HG02678 (cell line): Measurements from ENCODE around the gene CPEB4.

Experiments used
- ATAC-seq: cut with Tn5 transposase; IDR thresholded peaks from one replicate; pipeline ENCODE4 v1.9.1; 2021; ENCODE audit warnings: mild to moderate bottlenecking, moderate library complexity; ENCODE audit not compliant: unreplicated experiment

Gene CPEB4

GRCh38 chr5:173910215-173910614 lies 22.1 kb downstream of the CPEB4 start:
- no peak for ATAC-seq

DNA sequence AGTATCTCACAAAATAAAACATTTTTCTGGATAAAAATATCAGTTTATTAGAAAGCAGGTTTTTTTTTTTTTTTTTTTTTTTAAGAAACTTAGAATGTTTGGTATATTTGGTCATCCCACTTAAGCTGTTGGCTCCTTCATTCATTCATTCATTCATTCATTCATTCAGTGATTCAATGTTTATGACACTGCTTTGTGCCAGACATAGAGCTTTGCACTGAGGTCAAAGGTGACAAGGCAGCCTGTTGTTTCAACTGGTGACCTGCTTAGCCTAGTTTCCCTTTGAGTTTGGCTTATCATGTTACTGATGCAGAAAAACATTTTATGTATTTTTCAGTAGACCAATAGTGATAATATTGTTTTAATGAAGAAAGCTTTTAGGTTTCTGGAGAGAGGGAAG lies 23.5 kb downstream of the CPEB4 start:
- no peak for ATAC-seq

DNA sequence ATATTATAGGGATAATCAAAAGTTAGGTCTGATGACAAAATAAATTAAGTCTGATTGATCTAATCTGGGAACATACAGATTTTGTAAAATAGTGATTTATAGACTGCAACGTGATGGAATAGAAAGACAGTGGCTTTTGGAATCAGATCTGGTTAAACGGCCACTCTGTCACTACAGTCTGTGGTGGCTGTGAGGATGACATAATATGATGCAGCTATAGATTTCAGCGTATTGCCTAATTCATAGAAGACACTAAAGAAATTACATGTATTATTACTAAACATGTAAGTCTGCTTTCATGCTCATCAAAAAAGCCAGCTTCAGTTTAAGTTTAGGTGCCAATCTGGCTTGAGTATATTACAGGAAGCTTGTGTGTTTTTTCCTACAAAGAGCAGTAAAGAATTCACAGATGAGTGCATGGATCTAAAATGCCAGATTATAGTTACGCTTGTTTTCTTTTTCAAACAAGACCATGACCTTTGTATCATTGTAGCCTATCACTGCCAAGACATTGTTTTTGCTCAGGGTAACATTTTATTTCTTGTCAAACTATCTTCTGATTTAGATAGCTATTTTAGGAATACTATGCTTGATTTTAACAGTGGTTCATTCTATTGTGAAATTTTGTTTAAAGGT lies 25.7 kb downstream of the CPEB4 start:
- no peak for ATAC-seq

DNA sequence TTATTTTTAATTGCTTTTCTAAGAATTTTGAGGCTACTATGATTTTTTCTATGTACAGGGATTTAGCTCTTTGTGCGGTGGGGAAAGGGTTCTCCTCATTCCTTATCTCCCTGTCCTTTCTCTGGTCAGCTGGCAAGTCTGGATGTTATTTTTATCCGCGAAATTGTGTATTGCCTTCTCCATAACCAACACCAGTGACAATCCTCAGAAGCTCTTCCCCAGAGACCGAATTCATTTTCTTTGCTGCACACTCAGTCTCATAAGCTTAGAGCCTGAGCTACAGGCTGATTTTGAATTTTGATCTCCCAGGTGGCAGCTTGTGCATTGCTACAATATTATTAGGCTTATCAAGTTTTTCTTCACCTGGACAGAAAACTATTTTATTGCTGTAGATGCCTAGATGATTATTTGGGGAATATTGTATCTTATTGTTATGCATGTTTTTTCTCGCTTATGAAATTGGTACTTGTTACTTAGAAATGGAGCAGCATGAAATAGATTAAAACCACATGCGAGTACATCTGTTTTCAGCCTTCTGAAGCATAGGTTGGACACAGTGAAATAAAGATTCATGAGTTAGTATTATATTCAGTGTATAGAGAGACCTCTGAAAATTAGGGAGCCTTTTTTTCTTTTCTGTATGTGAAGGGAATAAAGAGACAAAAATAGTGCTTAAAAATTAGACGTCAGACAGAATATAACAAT lies 27.3 kb downstream of the CPEB4 start:
- ATAC-seq = no peak

GRCh38 chr5:173916233-173916632 lies 28.1 kb downstream of the CPEB4 start:
- no peak for ATAC-seq

GRCh38 chr5:173917788-173918786 lies 29.9 kb downstream of the CPEB4 start:
- ATAC-seq = peak; percentile 90

GRCh38 chr5:173919443-173919842 lies 31.3 kb downstream of the CPEB4 start:
- ATAC-seq = no peak

GRCh38 chr5:173920024-173920753 lies 32.0 kb downstream of the CPEB4 start:
- ATAC-seq = no peak

- no peak for ATAC-seq
Measured at GRCh38 chr5:173920866-173921555, 32.9 kb downstream of the CPEB4 start.

- ATAC-seq = no peak
Measured at GRCh38 chr5:173922527-173922926, 34.4 kb downstream of the CPEB4 start.

DNA sequence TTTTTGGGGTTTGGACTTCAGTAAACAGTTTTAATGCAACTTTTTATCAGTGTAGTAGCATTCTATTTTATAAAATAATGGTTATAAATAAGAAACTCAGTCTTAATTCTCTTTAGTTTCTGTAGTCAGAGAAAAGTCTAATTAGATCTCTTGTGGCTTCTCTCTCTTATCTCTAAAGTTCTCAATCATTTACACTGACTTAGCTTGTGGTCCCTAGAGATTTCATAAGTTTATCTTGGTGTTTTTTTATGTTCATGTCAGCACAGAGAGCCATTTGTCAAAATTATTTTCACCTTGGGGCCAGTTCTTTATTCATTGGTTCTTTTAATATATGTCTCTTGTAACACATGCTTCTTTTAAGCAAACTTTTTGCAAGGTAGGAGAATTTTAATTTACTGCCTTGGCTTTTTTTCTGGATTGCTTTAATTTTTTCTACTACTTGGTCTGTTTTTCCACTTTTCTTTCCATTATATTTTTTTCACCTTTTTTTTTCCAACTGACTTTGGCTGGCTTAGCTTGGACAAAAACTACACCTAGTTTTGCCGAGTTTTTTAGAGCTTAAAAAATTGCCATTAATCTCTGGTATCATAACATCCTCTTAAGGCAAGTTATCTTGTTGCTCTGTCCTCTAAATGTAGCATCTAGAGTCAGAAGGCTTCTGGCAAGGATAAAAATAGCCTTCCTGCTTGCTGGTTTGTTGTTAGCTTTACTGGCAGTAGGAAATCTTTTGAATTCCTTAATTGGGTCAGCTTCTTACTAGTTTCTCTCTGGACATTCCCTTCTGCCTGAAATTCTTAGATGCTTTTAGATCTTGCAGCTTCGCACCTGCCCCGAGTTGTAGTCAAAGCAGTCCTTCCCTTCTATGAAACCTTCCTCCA lies 35.3 kb downstream of the CPEB4 start:
- no peak for ATAC-seq

- ATAC-seq = no peak
Measured at GRCh38 chr5:173924899-173925298, 36.8 kb downstream of the CPEB4 start.

GRCh38 chr5:173925449-173926071 lies 37.4 kb downstream of the CPEB4 start:
- ATAC-seq = no peak

GRCh38 chr5:173926359-173926758 lies 38.2 kb downstream of the CPEB4 start:
- no peak for ATAC-seq

- no peak for ATAC-seq
Measured at GRCh38 chr5:173928871-173929574, 40.9 kb downstream of the CPEB4 start.

DNA sequence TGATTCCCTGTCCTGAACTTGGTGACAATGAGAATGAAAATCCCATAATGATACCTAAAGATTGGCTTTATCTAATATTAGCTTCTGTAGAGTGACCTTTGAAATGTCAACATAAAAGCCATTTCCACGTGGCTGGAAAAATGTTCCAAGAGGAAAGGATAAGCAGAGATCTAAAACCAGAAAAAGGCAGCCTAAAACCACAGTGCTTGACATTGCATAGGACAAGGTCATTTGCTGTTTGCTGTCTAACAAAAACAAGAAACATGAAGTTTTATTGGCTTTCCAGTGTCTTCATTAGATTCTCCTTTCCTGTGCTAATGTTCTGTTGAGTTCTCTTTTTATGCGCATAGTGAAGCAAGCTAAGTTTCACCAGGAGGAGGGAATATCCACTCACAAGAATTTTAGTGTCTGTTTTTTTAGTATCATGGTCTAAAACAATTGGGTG lies 44.6 kb downstream of the CPEB4 start:
- ATAC-seq = no peak

- ATAC-seq = no peak
Measured at GRCh38 chr5:173933901-173934300, 45.8 kb downstream of the CPEB4 start.

DNA sequence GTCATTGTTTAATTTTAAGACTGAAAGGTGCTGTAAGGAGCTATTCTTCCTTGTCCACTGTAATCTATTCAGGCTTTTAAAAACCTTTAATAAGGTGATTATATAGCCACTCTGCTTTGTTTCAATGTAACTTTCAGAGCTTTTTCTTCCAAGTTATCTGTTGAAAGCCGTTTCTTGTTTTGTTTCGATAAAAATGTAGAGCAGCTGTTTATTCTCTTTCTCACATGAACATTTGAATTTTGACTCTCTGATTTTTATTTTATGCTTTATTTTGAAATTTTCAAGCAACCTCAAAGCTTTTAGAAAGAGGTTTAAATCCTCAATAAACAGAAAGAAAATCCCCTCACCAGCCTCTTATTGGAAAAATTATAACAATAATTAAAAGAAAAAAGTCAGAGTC lies 47.2 kb downstream of the CPEB4 start:
- ATAC-seq = no peak
